ENCODE measurements around the gene STIM2. TPM values are rescaled to one million over a fixed set of nuclear protein-coding genes. Genes with fewer than 3 reads are reported as not detected.
"Not testable (repeated sequence)": the region's sequence is repeated elsewhere in the genome, so short reads cannot be mapped to it uniquely, and the experiment has no call there.

Gene STIM2
- total RNA-seq, 4 donors from 2014 or later, result 9.6 to 12.2 (median 10.1) TPM

DNA sequence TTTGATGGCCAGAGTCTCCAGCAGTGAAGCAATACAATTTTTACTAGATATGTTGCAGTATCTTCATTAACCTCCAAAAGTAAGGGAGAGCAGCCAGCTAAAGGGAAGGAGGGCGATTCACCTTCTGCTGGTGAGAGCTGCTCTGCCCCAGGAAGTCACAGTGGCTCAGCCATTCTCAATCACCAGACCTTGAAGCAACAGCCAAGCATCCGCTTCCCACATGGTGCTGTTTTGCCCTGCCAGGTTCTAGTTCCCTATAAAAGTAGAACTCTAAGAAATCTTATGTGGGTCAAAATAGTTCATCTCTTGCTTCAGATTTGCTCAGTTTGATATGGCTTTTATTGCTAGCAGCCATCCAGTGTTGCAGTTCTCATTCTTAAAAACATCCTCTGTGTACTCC, 166.8 kb downstream of the STIM2 start:
- H3K27ac ChIP-seq (replicated peaks in 1 of 4), result no peak overlapping the region
- WGBS, result 92% methylated on average over 2 of the region's 2 CpGs
- DNase-seq (ENCODE audit: extremely low spot score), result no peak
- H3K36me3 ChIP-seq, result peaks cover 0 to 11% (median 8%) of the 10 kb centered on the region in 4 donors
- H3K27me3 ChIP-seq, result no peaks in the 10 kb centered on the region
- no peaks in the 10 kb centered on the region for H3K4me1 ChIP-seq
- intact Hi-C loops (cut with DNase I), result no loop called here
- H3K9me3 ChIP-seq, result no peaks in the 10 kb centered on the region
- no peak overlapping the region for H3K4me3 ChIP-seq
- TF ChIP-seq POLR2AphosphoS5 (IDR thresholded peaks at IDR 0.05) (no peak), EP300 (IDR thresholded peaks at IDR 0.05) (no peak)

DNA sequence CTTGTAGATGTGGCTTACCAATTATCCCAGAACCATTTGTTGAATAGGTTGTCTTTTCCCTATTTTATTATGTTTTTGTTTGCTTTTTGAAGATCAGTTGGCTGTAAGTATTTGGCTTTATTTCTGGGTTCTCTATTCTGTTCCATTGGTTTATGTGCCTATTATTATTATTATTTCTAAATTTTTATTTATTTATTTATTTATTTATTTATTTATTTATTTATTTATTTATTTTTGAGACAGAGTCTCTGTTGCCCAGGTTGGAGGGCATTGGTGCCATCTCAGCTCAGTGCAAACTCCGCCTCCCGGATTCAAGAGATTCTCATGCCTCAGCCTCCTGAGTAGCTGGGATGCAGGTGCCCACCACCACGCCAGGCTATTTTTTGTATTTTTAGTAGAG, 174.5 kb downstream of the STIM2 start:
- 55% methylated on average over 3 of the region's 3 CpGs for WGBS

DNA sequence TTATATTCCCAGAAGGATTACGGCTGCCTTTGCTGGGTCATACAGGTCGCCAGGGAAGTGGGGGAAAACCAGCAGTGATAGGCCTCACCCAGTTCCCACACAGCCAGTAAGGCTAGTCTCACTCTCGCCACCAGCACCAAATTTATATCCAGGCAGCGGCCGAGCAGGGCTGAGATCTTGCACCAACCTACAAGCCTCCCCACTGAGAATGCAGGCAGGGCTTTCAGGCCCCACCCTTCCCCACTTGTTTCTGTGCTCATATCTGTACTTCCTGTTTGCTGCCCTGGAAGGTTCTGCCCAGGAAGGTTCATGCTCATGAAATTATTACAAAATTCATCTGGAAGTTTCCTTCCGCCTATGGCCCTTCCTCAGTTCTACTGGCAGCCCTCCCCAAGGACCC, 179.7 kb downstream of the STIM2 start:
- no peak overlapping the region for H3K4me3 ChIP-seq
- intact Hi-C loops (cut with DNase I), result no loop called here
- H3K36me3 ChIP-seq, result no peaks in the 10 kb centered on the region
- H3K27ac ChIP-seq (replicated peaks in 1 of 4), result no peak overlapping the region
- no peaks in the 10 kb centered on the region for H3K4me1 ChIP-seq
- H3K9me3 ChIP-seq, result peaks cover 0 to 15% (median 3%) of the 10 kb centered on the region in 4 donors
- 63% methylated on average over 5 of the region's 6 CpGs for WGBS
- peaks cover 0 to 6% (median 0%) of the 10 kb centered on the region in 4 donors for H3K27me3 ChIP-seq
- no peak for DNase-seq (ENCODE audit: extremely low spot score)
- no peak for TF ChIP-seq POLR2A (IDR thresholded peaks at IDR 0.05; ENCODE audit: low read depth)
- TF ChIP-seq EP300 (IDR thresholded peaks at IDR 0.05), result no peak
- TF ChIP-seq, protein P1, sequence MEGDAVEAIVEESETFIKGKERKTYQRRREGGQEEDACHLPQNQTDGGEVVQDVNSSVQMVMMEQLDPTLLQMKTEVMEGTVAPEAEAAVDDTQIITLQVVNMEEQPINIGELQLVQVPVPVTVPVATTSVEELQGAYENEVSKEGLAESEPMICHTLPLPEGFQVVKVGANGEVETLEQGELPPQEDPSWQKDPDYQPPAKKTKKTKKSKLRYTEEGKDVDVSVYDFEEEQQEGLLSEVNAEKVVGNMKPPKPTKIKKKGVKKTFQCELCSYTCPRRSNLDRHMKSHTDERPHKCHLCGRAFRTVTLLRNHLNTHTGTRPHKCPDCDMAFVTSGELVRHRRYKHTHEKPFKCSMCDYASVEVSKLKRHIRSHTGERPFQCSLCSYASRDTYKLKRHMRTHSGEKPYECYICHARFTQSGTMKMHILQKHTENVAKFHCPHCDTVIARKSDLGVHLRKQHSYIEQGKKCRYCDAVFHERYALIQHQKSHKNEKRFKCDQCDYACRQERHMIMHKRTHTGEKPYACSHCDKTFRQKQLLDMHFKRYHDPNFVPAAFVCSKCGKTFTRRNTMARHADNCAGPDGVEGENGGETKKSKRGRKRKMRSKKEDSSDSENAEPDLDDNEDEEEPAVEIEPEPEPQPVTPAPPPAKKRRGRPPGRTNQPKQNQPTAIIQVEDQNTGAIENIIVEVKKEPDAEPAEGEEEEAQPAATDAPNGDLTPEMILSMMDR (IDR thresholded peaks at IDR 0.05), result no peak
- TF ChIP-seq POLR2AphosphoS5 (IDR thresholded peaks at IDR 0.05), result no peak

More for the DNA sequence above, 174.5 kb downstream of the STIM2 start:
- intact Hi-C loops (cut with DNase I); H3K4me3 ChIP-seq; DNase-seq (ENCODE audit: extremely low spot score); H3K27ac ChIP-seq (replicated peaks in 1 of 4); H3K36me3 ChIP-seq; H3K4me1 ChIP-seq; H3K27me3 ChIP-seq: not testable (repeated sequence)
- peaks cover 0 to 12% (median 0%) of the 10 kb centered on the region in 4 donors for H3K9me3 ChIP-seq

DNA sequence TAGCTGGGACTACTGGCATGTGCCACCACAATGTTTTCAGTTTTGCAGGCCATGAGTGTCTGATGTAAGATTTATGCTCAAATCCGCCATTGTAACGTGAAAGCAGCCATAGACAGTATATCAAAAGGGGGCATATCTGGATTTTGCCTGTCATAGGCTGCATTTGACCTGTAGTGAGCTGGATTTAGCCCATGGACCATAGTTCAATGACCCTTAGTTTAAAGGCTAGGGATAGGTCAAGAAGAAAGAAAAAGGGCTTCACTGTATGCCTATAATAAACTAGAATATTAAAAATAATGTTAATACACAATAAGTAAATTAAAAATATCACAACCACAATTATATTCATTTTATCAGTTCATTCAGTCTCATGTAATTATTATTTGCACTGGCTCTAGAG, 181.8 kb downstream of the STIM2 start:
- intact Hi-C loops (cut with DNase I), result no loop called here
- TF ChIP-seq, protein P1 (IDR thresholded peaks at IDR 0.05), result no peak
- TF ChIP-seq EP300 (IDR thresholded peaks at IDR 0.05) (no peak), POLR2A (IDR thresholded peaks at IDR 0.05; ENCODE audit: low read depth) (no peak), POLR2AphosphoS5 (IDR thresholded peaks at IDR 0.05) (no peak)
- Histone ChIP-seq H3K27me3 (peaks cover 0 to 6% (median 0%) of the 10 kb centered on the region in 4 donors), H3K36me3 (no peaks in the 10 kb centered on the region), H3K9me3 (peaks cover 0 to 6% (median 2%) of the 10 kb centered on the region in 4 donors), H3K4me3 (no peak overlapping the region), H3K27ac (replicated peaks in 1 of 4) (no peak overlapping the region), H3K4me1 (no peaks in the 10 kb centered on the region)
- no peak for DNase-seq (ENCODE audit: extremely low spot score)
- WGBS, result 96% methylated on average over 2 of the region's 2 CpGs

DNA sequence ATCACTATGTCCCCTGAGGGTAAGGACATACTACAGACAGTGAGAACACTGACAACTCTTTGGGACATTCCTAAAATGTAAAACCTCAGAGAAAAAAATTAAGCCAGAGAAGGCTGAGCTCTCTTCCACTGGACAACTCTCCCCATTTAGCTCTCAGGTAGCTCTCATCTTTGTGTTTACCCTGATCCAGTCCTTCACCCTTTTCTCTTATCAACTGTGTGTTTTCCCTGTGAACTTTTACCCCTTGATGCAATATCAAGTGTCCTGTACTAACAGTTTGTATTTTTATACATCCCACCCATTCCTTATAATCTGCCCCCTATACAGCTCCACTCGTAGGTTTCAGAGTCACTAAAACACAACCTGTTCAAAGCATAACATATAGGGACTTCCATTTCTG, 182.6 kb downstream of the STIM2 start:
- Histone ChIP-seq H3K36me3 (no peaks in the 10 kb centered on the region), H3K27me3 (peaks cover 0 to 6% (median 0%) of the 10 kb centered on the region in 4 donors), H3K4me3 (no peak overlapping the region), H3K4me1 (no peaks in the 10 kb centered on the region), H3K9me3 (peaks cover 0 to 6% (median 2%) of the 10 kb centered on the region in 4 donors), H3K27ac (replicated peaks in 1 of 4) (no peak overlapping the region)
- intact Hi-C loops (cut with DNase I), result no loop called here
- WGBS, result 70% methylated on average over 1 of the region's 1 CpG
- TF ChIP-seq, protein P1 (IDR thresholded peaks at IDR 0.05), result no peak
- TF ChIP-seq EP300 (IDR thresholded peaks at IDR 0.05) (no peak), POLR2A (IDR thresholded peaks at IDR 0.05; ENCODE audit: low read depth) (no peak), POLR2AphosphoS5 (IDR thresholded peaks at IDR 0.05) (no peak)
- no peak for DNase-seq (ENCODE audit: extremely low spot score)

DNA sequence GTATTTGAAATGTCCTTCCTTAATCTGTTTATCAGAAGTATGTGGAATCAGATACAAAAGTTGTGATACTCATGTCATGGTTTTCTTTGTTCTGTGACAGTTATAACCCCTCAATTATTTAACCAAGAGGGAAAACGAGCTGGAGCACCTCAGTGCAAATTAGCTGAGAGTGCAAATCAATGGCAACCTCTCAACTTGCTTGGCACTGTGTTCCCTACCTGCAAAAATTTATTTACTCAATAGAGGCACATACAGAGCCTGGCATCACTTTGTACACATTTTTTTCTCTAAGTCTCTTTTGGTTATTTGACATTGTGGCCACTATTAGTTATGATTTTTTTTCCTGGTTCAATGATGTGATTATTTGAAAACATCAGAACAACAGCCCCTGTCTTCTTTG, 186.2 kb downstream of the STIM2 start:
- no peak for DNase-seq (ENCODE audit: extremely low spot score)
- Histone ChIP-seq H3K36me3 (no peaks in the 10 kb centered on the region), H3K4me3 (no peak overlapping the region), H3K9me3 (peaks cover 0 to 6% (median 2%) of the 10 kb centered on the region in 4 donors), H3K4me1 (peaks cover 0 to 9% (median 6%) of the 10 kb centered on the region in 4 donors), H3K27ac (replicated peaks in 1 of 4) (no peak overlapping the region), H3K27me3 (peaks cover 0 to 6% (median 0%) of the 10 kb centered on the region in 4 donors)
- intact Hi-C loops (cut with DNase I), result no loop called here
- 48% methylated on average over 1 of the region's 1 CpG for WGBS
- no peak for TF ChIP-seq EP300 (IDR thresholded peaks at IDR 0.05)

Data from esophagus muscularis mucosa (tissue), 4 donors.